Activated T-cell treated with anti-CD3 and anti-CD28 coated beads for 24 hours (primary cell): ENCODE results near the gene CFAP210.
"Not testable (repeated sequence)": the region's sequence is repeated elsewhere in the genome, so short reads cannot be mapped to it uniquely, and the experiment has no call there.

Experiments
- DNase-seq: peaks from one replicate; pipeline ENCODE4 v3.0.0-alpha.2; 2020; ENCODE audit warnings: low read depth

Gene CFAP210

DNA sequence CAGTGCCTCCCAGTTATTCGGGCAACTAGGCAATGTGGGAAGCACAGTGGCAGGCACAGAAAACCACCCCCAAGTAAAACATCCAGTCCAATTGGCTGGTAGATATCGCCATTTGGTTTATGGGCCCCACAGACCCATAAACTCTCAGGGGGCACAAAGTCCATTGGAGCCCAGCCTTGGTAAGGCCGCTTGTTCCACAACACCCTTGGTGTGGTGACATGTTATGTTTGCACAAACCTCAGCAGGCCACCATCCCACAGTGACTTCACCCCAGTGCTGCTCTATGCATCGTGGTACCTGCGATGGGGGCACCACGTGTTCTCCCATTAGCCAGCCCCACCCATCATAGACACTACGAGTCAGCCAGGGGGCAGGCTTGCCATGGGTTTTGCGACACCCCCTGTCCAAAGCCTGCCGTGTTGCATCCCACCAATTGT is 18.6 kb upstream of the CFAP210 start:
- DNase-seq = no peak

DNA sequence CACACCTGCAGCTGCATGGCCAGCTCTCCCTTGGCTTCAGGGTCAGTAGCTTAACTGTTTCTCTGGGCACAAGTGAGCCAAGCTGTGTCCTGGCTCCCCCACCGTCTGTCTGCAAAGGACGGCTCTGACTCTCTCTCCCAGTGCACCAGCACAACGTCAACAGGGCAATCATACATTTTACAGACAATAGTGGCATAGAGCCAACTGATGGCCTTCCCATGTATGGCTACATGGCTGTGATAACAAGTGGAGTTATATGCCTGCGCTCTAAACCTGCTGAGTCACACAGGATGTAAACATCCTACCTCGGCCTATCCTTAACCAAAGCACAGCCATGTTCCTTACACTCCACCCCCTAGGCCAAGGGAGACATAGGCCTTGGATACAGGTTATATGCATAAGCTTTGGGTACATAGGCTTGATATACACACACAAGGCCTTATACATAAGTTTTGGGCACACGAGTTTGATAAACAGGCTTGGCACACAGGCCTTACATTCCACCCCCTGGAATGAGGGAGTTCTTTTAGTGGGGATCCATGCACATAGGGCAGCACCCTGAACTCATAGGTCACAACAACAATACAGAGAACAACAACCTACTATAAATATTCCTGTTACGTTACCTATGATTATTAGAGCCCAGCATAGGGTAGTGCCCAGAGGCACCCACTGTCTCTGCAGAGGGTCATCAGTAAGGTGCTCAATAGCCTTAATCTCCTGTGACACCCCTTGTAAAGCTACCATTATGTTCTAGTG is 17.7 kb upstream of the CFAP210 start:
- DNase-seq = no peak

GRCh38 chr2:169709981-169710380 is 15.8 kb upstream of the CFAP210 start:
- no peak for DNase-seq

GRCh38 chr2:169709331-169709730 is 15.1 kb upstream of the CFAP210 start:
- no peak for DNase-seq

DNA sequence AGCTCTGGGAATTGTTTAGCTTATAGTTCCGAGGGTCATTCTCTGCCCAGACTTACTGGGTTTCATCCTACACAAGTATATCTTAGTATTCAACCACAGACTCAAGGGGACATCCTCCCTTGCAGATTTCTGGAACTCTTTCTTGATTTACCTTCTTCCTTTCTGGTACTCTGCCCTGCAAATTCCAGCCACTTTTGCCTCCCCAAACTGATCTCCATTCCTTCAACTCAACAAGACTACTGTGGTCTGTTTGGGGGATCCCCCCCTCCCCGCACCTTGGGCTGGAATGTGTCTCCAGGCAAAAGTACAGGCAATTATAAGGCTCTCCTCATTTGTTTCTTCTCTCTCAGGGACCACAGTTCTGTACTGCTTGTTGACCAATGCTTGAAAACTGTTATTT is 13.4 kb upstream of the CFAP210 start:
- no peak for DNase-seq

- DNase-seq = no peak
Measured at GRCh38 chr2:169705927-169706326, 11.7 kb upstream of the CFAP210 start.

- DNase-seq = no peak
Measured at GRCh38 chr2:169704160-169704708, 10.0 kb upstream of the CFAP210 start.

GRCh38 chr2:169702996-169703395 is 8.8 kb upstream of the CFAP210 start:
- DNase-seq = no peak

DNA sequence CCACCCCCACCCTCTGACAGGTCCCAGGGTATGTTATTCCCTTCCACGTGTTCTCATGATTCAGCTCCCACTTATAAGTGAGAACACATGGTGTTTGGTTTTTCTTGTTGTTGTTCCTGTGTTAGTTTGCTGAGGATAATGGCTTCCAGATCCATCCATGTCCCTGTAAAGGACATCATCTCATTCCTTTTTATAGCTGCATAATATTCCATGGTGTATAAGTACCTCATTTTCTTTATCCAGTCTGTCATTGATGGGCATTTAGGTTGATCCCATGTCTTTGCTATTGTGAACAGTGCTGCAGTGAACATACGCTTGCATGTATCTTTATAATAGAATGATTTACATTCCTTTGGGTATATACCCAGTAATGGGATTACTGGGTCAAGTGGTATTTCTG is 5.0 kb upstream of the CFAP210 start:
- not testable (repeated sequence) for DNase-seq

GRCh38 chr2:169696381-169696780 is 2.2 kb upstream of the CFAP210 start:
- DNase-seq = no peak

DNA sequence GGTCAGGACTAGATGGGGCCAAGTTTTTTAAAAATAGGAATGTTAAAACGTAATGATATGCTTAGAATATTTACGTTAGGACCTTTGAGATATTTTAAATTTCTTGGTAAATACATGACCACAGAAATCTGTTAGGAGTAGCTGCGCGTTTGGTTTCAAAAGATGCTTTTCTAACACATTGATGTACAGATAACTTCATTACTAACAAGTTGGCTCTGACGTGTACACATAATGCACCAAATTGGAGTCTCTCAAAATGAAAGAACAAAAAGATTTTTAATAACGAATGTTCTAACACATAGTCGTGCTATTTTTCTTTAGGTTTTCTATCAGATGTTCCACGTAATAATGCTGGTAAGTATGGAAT is 672 bp upstream of the CFAP210 start:
- no peak for DNase-seq

DNA sequence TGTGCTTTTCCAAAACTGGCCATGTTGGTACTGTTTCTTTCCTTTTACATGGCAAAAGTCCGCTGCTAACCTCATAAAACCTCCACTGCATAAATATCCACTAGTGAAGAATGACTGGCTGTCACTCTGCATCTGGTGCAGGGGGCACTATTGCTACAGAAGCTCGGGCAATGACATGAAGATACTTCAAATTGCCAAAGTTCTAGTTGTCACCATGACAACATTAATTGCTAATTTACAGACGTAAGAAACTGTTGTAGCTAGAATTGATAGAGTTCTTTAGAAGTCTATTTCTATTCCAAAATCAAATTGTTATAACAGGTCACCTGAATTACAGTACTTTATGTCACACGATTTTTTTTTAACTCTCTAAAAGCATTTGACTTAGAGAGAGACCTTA is 845 bp downstream of the CFAP210 start:
- DNase-seq = no peak

DNA sequence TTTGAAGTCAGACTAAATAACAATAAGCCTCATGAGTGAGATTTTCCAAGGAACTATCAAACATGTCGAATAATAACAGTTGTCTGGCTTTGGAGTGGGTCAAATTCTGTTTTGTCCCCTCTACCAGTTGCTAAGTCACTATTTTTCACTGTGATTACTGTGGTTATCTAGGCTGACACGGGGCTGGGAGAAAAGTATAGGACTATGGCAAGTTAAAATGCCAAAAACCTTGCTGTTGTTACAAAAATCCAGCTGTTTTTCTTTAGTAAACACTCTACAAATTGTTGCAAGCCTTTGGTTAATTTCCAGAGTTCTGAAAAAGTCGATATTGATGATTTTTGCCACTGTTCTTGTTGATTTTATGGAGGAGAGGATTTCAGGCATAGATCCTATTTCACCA is 1.5 kb downstream of the CFAP210 start:
- DNase-seq = no peak

GRCh38 chr2:169690958-169691357 is 3.2 kb downstream of the CFAP210 start:
- DNase-seq = no peak

DNA sequence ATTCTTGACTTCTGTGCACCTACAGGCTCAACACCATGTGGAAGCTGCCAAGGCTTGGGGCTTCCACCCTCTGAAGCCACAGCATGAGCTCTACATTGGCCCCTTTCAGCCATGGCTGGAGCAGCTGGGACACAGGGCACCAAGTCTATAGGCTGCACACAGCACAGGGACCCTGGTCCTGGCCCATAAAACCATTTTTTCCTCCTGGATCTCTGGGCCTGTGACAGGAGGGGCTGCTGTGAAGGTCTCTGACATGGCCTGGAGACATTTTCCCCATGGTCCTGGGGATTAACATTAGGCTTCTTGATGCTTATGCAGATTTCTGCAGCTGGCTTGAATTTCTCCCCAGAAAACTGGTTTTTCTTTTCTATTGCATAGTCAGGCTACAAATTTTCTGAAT is 6.3 kb downstream of the CFAP210 start:
- not testable (repeated sequence) for DNase-seq

DNA sequence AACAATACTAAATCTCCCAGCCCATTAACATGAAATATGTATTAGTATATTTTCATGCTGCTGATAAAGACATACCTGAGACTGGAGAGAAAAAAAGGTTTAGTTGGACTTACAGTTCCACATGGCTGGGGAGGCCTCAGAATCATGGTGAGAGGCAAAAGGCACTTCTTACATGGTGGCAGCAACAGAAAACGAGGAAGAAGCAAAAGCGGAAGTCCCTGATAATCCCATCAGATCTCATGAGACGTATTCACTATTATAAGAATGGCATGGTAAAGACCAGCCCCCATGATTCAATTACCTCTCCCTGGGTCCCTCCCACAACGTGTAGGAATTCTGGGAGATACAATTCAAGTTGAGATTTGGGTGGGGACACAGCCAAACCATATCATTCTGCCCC is 7.4 kb downstream of the CFAP210 start:
- DNase-seq = not testable (repeated sequence)

DNA sequence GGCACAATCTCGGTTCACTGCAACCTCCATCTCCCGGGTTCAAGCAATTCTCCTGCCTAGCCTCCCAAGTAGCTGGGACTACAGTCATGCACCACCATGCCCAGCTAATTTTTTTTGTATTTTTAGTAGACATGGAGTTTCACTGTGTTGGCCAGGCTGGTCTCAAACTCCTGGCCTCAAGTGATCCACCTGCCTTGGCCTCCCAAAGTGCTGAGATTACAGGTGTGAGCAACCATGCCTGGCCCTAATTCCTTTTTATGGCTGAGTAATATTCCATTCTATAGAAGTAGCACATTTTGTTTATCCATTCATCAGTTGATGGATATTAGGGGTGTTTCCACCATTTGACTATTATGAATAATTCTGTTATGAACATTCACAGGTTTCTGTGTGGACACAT is 9.5 kb downstream of the CFAP210 start:
- not testable (repeated sequence) for DNase-seq

- no peak for DNase-seq
Measured at GRCh38 chr2:169684135-169684565, 10.1 kb downstream of the CFAP210 start.

- DNase-seq = no peak
Measured at GRCh38 chr2:169683425-169684134, 10.6 kb downstream of the CFAP210 start.

DNA sequence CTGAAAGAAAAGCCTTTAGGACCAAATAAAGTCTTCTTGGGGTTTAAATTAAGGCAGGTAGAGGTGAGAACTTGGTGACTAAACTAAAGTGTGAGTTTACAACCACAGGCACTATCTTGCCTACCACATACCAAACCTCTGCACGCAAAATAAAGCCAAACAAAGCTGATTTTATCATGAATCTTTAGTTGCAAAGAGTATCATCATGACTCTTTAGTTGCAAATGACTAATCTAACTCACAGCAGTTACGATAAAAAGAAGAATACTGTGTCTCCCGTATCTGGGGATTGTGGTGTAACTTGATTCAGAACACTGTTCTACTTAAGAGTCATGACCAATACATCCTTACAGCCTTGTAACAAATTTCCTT is 11.2 kb downstream of the CFAP210 start:
- DNase-seq = no peak

GRCh38 chr2:169676850-169677249 is 17.4 kb downstream of the CFAP210 start:
- DNase-seq = no peak

- DNase-seq = no peak
Measured at GRCh38 chr2:169676357-169676756, 17.8 kb downstream of the CFAP210 start.

DNA sequence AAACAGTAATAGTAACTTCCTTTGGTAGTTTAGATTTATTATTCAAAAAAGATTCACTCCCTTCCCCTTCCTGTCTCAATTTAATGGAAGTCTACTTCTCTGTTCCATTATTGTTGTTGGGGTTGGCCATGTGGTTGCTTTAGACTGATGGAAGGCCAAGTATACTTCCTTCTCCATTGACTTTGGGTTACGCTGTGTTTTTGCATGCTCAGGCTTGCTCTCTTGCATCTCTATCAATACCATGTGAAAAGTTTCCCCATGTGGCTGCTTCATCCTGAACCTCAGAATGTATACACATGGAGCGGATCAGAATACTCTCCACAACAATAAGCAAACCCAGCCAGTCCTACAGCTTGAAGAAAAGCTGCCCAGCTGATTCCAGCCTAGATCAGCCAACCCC is 20.3 kb downstream of the CFAP210 start:
- no peak for DNase-seq
